Measurements from ENCODE around the gene DTX1. TPM values are rescaled to one million over a fixed set of nuclear protein-coding genes. Genes with fewer than 3 reads are reported as not detected.

The DTX1 gene
- polyA plus RNA-seq, 1 donor from 2014 or later: 0.61 TPM

DNA sequence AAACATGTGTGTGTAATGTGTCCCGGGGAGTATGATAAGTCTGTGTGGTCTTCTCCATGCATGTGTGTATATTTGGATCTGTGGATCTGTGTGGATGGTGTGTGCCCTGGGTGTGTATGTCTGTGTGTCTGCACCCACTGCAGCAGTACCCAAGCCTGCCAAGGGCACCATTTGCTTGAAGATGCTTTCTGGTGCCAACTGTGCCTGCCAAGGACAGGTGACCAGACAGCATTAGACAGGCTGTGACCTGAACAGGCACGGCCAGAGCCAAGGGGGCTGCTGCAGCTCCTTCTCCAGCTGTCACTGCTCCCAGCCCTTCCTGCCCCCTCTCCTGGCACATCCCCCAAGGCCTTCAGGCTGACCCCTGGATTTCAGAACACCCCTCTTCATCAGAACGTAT, 35.0 kb downstream of the DTX1 start:
- peak overlapping the region in 1 of 3 donors; percentile 36 for H3K27ac Mint-ChIP-seq
- no peaks in the 10 kb centered on the region for H3K27me3 Mint-ChIP-seq
- H3K36me3 Mint-ChIP-seq: no peaks in the 10 kb centered on the region
- H3K9me3 Mint-ChIP-seq: no peaks in the 10 kb centered on the region
- peaks cover 38 to 56% (median 42%) of the 10 kb centered on the region in 3 donors for H3K4me1 Mint-ChIP-seq
- H3K4me3 Mint-ChIP-seq: peak overlapping the region in 1 of 4 donors; percentile 32

DNA sequence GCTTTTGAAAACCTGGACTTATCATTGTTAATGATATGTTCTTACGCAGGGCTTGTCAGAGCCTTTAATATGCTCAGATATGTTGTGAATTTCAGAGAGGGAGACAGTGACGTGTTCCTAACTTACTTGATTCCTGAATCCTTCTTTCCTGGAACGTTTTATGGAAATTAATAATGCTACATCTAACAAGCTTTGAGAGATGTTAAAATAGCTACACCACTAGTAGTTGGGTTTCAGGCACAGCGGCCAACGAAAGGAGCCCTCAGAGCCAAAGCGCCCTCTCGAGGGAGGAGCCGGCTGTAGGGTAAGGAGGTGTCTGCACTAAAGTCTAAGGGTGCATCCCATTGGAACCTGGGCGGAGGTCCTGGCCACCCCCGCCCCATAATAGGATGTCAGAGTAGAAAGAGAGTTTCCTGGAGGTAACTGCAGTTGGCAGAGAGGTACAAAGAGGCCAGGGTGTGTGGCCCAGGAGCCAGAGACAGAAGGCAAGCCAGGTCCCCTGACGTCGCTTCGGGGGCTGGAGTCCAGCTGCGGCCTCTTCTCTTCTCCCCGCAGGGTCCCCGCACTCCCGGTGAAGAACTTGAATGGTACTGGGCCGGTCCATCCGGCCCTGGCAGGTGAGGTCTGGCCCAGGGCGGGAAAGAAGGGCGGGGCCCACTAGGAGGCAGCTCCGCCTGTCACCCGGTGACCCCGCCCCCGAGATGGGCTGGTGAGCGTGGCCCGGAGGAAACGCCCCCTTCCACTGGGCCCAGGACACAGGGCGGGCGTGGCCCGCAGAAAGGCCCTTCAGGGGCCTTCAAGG, 36.3 kb downstream of the DTX1 start:
- no peaks in the 10 kb centered on the region for H3K9me3 Mint-ChIP-seq
- peak overlapping the region in 3 of 4 donors; percentile 41 to 89 (median 88) for H3K4me3 Mint-ChIP-seq

DNA sequence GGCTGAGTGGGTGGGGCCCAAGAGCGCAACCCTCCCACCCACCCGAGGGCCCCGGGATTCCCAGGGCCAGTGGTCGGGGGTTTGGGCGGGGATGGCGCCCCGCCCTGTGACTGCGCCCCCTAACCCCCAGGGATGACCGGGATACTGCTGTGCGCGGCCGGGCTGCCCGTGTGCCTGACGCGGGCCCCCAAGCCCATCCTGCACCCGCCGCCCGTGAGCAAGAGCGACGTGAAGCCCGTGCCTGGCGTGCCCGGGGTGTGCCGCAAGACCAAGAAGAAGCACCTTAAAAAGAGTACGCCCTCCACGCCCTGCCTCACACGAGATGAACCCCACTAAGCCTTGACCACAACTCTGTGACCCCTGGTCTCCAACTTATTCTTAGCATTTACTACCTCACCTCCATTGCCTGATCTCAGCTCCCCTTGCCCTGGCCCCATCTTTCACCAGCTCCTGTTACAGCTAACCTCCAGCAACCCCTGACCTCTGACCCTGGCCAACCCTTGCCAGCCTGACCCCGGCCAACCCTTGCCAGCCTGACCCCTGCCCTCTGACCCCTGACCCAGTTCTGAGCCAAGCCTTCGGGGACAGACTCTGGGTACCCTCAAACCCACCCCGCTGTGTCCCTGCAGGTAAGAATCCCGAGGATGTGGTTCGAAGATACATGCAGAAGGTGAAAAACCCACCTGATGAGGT, 37.0 kb downstream of the DTX1 start:
- peaks cover 28 to 46% (median 34%) of the 10 kb centered on the region in 3 donors for H3K4me1 Mint-ChIP-seq
- peak overlapping the region in 1 of 3 donors; percentile 23 for H3K27ac Mint-ChIP-seq
- H3K9me3 Mint-ChIP-seq: no peaks in the 10 kb centered on the region
- no peak overlapping the region for H3K4me3 Mint-ChIP-seq
- H3K27me3 Mint-ChIP-seq: no peaks in the 10 kb centered on the region
- H3K36me3 Mint-ChIP-seq: peaks cover 3% of the 10 kb centered on the region

More for the DNA sequence above, 36.3 kb downstream of the DTX1 start:
- no peaks in the 10 kb centered on the region for H3K27me3 Mint-ChIP-seq
- H3K27ac Mint-ChIP-seq: peak overlapping the region in 2 of 3 donors; percentile 10 to 84
- peaks cover 27 to 50% (median 41%) of the 10 kb centered on the region in 3 donors for H3K4me1 Mint-ChIP-seq
- H3K36me3 Mint-ChIP-seq: no peaks in the 10 kb centered on the region

GRCh38 chr12:113094738-113095137, 38.2 kb downstream of the DTX1 start:
- peak overlapping the region in 1 of 3 donors; percentile 60 for H3K27ac Mint-ChIP-seq
- no peaks in the 10 kb centered on the region for H3K9me3 Mint-ChIP-seq
- H3K27me3 Mint-ChIP-seq: no peaks in the 10 kb centered on the region
- peaks cover 3% of the 10 kb centered on the region for H3K36me3 Mint-ChIP-seq
- H3K4me3 Mint-ChIP-seq: no peak overlapping the region
- peaks cover 20 to 35% (median 30%) of the 10 kb centered on the region in 3 donors for H3K4me1 Mint-ChIP-seq

- Mint-ChIP-seq H3K27ac (no peak overlapping the region), H3K27me3 (no peaks in the 10 kb centered on the region), H3K4me1 (peaks cover 17 to 29% (median 24%) of the 10 kb centered on the region in 3 donors), H3K9me3 (no peaks in the 10 kb centered on the region), H3K4me3 (peak overlapping the region in 1 of 4 donors; percentile 12), H3K36me3 (peaks cover 3% of the 10 kb centered on the region)
Measured at GRCh38 chr12:113095405-113095804, 38.9 kb downstream of the DTX1 start.

DNA sequence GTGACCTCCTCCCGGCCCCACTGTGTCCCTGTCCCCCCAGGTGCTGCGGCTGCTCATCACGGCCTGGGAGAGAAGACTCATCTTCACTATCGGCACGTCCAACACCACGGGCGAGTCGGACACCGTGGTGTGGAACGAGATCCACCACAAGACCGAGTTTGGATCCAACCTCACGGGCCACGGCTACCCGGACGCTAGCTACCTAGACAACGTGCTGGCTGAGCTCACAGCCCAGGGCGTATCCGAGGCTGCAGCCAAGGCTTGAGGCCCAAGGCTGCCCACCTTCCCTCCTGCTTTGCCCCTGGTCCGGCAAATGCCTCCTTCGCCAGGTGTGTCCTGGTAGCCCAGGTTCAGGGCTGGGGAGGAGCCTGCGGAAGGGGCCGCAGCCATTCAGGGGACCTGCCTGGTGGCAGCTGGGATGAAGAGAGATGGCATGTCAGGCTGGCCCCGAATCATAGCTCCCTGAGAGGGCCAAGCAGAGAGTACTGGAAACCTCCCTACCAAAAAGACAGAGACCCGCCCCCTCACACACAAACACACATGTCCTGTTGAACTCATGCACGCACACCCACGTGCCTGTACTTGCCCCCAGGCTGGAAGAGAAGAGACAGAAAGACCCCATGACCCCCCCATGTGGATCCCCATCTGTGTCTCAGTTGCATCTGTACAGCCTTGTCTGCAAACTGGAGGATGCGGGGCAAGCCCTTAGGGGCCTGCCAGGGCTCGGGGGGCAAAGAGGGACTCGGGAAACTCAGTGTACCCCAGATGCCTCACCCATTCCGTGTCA, 40.3 kb downstream of the DTX1 start:
- Mint-ChIP-seq H3K9me3 (no peaks in the 10 kb centered on the region), H3K4me1 (peaks cover 10 to 16% (median 15%) of the 10 kb centered on the region in 3 donors), H3K4me3 (no peak overlapping the region), H3K36me3 (peaks cover 3% of the 10 kb centered on the region), H3K27ac (peak overlapping the region in 1 of 3 donors; percentile 23), H3K27me3 (no peaks in the 10 kb centered on the region)

DNA sequence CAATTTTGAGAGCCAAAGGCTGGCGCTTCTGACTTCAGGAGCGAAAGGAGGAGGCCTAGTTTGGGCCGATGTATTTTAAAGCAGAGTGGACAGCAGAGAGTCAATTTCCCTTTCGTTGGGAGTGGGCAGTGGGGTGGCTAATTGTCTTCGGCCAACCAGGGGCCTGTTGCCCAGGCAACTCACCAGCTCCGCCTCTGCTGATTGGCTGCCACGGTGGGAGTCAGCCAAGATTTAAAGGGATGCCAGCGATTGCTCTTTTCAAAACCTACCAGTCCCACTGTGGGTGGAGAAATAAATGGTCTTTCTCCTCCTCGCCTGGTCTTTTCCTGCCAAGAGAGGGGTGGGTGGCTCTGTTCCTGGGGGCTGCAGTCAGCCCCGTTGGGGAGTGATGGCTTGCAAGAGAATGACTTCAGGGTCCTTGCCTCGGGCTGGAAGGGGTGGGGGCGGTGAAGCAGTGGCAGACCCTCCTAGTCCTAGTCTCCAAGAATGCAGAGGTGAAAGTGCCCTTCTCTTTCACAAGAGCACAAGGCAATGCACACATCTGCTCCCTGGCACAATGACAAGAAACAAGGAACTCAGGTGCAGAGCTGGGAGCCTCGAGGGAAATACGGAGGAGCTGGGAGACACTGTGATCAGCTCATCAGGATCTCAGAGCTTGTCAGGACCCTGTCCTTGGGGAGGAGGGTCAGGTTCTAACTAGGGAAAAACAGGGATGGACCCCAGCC, 41.3 kb downstream of the DTX1 start:
- Mint-ChIP-seq H3K27ac (peak overlapping the region in 1 of 3 donors; percentile 22), H3K36me3 (peaks cover 3% of the 10 kb centered on the region), H3K27me3 (no peaks in the 10 kb centered on the region), H3K4me1 (peaks cover 6 to 8% (median 6%) of the 10 kb centered on the region in 3 donors), H3K9me3 (no peaks in the 10 kb centered on the region), H3K4me3 (peak overlapping the region in 1 of 4 donors; percentile 58)

DNA sequence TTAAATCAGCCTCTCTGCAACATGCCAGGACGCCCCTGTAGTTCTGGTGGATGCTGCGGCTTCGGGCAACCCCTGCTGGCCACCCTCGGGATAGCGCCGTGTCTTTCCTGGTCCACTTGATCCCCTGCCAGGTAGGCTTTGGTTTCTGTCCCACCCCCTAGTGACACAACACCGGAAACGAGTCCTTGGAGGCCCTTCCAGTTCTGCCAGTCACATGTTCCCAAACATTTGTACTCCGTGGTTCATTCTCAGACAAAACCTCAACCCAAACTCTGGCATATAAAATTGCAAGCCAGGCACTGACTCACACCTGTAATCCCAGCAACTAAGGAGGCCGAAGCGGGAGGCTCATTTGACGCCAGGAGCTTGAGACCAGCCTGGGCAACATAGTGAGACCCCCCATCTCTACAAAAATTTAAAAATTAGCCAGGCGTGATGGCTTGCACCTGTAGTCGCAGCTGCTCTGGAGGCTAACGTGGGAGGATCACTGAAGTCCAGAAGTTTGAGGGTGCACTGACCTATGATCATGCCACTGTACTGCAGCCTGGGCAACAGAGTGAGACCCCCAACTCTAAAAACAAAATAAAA, 42.0 kb downstream of the DTX1 start:
- Mint-ChIP-seq H3K36me3 (peaks cover 3% of the 10 kb centered on the region), H3K27me3 (no peaks in the 10 kb centered on the region), H3K9me3 (no peaks in the 10 kb centered on the region), H3K4me1 (peaks cover 5 to 9% (median 5%) of the 10 kb centered on the region in 3 donors), H3K27ac (peak overlapping the region in 1 of 3 donors; percentile 22), H3K4me3 (peak overlapping the region in 1 of 4 donors; percentile 58)

- H3K4me1 Mint-ChIP-seq: peaks cover 5 to 7% (median 6%) of the 10 kb centered on the region in 3 donors
- H3K4me3 Mint-ChIP-seq: peak overlapping the region in 1 of 4 donors; percentile 32
- peaks cover 3% of the 10 kb centered on the region for H3K36me3 Mint-ChIP-seq
- H3K9me3 Mint-ChIP-seq: no peaks in the 10 kb centered on the region
- H3K27me3 Mint-ChIP-seq: no peaks in the 10 kb centered on the region
- H3K27ac Mint-ChIP-seq: no peak overlapping the region
Measured at GRCh38 chr12:113099364-113099763, 42.8 kb downstream of the DTX1 start.

DNA sequence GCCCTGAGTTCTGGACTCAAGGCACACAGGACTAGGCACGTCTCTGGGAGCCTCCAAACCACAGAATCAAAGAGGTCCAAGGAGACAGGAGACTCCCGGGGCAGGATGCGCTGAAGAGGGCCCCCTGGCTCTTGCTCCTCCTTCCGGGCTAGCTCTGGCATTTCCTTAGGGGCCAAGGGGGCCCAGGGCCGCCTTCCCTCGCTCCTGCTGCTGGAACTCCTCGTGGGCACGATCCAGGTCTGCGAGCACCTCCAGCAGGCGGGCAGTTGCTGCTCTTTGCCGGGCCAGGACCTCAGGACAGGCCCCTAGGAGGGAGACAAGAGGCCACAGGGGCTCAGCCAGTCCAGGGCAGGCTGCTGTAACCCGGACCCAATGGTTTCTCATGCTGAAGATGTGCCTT, 43.2 kb downstream of the DTX1 start:
- peaks cover 3% of the 10 kb centered on the region for H3K36me3 Mint-ChIP-seq
- H3K27ac Mint-ChIP-seq: no peak overlapping the region
- H3K4me3 Mint-ChIP-seq: no peak overlapping the region
- H3K9me3 Mint-ChIP-seq: no peaks in the 10 kb centered on the region
- H3K27me3 Mint-ChIP-seq: no peaks in the 10 kb centered on the region
- peaks cover 5 to 7% (median 6%) of the 10 kb centered on the region in 3 donors for H3K4me1 Mint-ChIP-seq

DNA sequence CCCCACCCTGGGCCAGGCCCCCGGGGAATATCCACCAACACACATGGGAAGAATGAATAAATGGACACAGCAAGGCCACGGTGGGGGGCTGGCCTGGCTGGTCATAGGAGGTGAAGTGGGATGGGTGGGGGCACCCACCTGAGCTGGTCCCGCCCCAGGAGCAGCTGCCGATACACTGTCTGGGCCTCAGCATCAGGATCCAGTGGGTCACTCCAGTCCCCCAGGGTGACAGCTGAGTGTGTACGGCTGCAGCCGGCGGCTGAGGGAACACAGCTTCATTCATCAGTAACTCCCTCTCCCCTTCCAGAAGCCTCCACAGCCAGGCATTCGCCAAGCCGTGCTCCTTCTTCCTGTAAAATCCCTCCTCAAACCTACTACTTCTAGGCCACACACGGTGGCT, 45.2 kb downstream of the DTX1 start:
- Mint-ChIP-seq H3K9me3 (no peaks in the 10 kb centered on the region), H3K27ac (no peak overlapping the region)

DNA sequence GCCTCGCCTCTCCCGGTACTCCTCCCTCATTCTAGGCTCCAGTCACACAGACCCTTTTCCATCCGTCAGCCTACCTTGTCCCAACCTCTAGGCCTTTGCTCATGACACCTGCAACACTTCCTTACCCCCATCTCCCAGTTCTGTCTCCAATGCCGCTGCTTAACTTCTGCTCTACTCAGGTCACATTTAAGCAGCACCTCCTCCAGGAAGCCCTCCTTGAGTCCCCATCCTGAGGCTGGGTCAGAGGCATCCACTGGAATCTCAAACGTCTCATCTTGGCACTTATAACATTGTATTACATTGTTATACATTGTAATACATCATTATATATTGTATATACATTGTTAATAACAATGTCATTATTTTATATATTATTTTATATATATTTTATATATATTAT, 46.3 kb downstream of the DTX1 start:
- Mint-ChIP-seq H3K36me3 (peaks cover 3% of the 10 kb centered on the region), H3K27me3 (no peaks in the 10 kb centered on the region), H3K9me3 (no peaks in the 10 kb centered on the region), H3K4me1 (peaks cover 5 to 9% (median 7%) of the 10 kb centered on the region in 3 donors), H3K4me3 (no peak overlapping the region), H3K27ac (peak overlapping the region in 1 of 3 donors; percentile 71)

More for the DNA sequence above, 45.2 kb downstream of the DTX1 start:
- Mint-ChIP-seq H3K4me3 (no peak overlapping the region), H3K27me3 (no peaks in the 10 kb centered on the region), H3K36me3 (peaks cover 3% of the 10 kb centered on the region), H3K4me1 (peaks cover 5 to 9% (median 7%) of the 10 kb centered on the region in 3 donors)

DNA sequence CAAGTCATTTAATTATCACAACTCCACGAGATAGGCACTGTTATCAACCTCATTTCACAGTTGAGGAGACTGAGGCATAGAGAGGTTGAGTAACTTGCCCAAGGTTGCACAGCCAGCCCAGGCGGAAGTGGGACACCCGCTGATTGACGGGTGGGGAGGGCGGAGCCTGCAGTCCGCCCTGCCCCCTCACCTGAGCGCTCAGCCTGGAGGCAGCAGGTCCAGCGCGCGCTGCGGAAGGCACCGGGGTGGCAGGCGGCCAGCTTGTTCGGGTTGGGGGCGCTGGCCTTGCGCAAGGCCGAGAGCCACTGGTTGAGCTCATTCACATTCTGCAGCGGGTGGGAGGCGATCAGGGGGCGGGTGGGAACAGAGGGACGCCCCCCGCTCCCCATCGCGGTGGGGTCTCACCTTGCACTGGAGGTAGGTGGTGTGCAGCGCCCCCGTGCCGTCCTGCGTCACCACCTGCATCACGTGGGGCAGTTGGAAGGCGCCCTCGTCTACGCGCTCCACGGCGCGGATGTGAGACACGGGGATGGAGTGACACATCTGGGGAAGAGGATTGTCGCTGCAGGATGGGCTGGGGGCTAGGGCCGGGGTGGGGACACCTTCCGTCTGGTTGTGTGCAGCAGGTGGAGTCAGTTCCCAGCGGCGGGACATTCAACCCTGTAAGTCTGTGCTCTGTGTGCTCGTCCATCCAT, 47.4 kb downstream of the DTX1 start:
- H3K27me3 Mint-ChIP-seq: no peaks in the 10 kb centered on the region
- no peaks in the 10 kb centered on the region for H3K36me3 Mint-ChIP-seq
- H3K4me3 Mint-ChIP-seq: peak overlapping the region in 3 of 4 donors; percentile 65 to 74 (median 72)
- peak overlapping the region in 2 of 3 donors; percentile 53 to 81 for H3K27ac Mint-ChIP-seq
- H3K9me3 Mint-ChIP-seq: no peaks in the 10 kb centered on the region
- peaks cover 3 to 7% (median 6%) of the 10 kb centered on the region in 3 donors for H3K4me1 Mint-ChIP-seq
